ENCODE measurements around the gene OBP2B.
A peak's percentile ranks its signal among the peaks of the same experiment; 100 is the strongest.

The OBP2B gene

DNA sequence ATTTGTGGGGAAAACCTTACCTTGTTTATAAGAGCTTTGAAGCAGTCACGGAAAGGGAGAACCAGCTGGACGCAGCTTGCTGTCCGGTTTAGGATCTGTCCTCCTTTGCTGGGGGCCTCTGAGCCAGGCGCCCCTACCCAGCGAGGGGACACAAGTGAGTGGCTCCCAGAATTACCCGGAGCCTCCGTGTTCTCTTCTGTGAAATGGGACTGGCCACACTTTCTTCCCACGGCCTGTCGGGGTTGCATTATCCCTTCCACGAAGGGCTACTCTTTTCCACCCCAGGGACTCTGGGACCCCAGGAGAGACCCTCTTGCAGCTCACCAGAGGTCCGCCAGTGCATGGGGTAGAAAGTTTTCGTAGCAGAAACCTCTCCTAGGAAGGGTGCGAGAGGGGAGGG is 44.9 kb downstream of the OBP2B start:
- DNase-seq = no peak

DNA sequence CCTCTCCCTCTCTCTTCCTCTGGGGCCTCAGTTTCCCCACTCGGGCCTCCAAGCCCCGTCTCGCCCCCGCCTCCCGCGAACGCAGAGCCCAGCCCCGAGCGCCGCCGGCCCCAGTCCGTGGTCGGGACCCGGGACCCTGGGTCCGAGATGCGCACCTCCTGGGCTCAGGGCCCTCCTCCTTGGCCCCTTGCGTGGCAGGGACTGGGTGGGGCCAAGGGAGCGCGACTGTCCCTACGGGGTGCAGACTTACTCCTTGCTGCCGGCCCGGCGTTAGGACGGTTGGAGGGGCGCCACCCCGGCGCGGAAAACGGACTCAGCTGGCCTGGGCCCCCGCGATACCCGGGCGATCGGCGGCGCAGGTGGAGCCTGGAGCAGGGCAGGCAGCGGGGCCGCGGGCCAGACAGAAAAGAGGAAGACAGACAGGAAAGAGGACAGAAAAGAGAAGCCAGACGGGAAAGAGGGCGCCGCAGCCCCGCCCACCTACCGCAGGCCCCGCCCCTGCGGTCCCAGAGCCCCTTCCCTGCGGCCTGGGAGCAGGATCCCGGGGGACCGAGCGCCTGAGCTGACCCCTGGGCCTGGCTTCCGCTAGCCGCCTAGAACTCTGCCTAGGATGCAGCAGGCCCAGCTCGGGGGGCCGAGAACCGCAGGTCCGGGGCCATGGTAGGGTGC is 45.4 kb downstream of the OBP2B start, which contains the start of gene GBGT1:
Gene GBGT1 (minus strand): TSS at position 411 of the 669 bp plus-strand sequence. CDS start 1,502 bp downstream, outside the sequence.
- peak; percentile 37 to 57 for DNase-seq

DNA sequence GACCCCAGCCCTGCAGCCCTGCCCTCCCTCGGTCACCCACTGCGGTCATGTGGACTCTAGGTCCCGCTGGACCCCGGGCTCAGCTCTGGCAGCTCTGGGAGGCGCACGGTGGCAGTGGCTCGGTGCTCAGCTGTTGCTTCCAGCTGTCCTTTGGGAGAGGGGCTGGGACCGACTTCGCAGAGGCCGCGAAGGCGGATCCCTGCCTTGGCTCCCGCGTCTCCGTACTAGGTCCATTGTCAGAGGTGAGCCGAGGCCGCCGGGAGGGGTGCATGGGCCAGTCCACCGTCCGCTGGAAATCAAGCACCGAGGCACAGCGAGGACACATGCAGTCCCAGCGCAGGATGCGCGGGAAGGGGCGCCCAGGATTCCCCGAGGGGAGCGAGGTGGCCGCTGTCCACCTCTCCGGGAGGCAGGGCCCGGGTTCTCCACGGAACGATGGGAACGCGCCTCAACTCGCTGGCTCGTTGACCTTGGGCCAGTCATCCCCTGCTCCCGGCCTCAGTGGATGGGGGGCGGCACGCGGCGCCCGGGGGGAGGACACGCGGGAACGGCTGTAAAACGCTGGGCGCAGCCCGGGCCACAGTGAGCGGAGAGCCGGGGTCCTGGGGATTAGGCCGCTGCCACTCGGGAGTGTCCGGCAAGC is 46.1 kb downstream of the OBP2B start:
- DNase-seq = no peak

DNA sequence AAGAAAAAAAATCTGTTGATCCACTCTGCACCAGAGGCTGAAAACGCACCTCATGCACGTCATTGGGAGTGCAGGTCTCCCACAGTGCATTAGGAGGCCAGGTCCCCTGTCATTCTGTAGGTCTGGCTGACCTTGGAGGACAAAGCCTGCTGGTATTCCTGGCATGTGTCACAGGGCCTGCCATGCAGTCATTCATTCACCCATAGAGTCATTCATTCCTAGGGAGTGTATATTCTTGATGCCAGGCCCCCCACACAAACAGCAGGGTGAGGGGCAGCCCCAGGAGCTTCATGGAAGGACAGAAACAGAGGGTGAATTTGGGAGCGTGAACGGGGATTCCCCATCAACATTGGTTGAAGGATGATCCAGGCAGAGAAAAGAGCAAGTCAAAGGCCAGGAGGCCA is 47.5 kb downstream of the OBP2B start:
- no peak for DNase-seq

DNA sequence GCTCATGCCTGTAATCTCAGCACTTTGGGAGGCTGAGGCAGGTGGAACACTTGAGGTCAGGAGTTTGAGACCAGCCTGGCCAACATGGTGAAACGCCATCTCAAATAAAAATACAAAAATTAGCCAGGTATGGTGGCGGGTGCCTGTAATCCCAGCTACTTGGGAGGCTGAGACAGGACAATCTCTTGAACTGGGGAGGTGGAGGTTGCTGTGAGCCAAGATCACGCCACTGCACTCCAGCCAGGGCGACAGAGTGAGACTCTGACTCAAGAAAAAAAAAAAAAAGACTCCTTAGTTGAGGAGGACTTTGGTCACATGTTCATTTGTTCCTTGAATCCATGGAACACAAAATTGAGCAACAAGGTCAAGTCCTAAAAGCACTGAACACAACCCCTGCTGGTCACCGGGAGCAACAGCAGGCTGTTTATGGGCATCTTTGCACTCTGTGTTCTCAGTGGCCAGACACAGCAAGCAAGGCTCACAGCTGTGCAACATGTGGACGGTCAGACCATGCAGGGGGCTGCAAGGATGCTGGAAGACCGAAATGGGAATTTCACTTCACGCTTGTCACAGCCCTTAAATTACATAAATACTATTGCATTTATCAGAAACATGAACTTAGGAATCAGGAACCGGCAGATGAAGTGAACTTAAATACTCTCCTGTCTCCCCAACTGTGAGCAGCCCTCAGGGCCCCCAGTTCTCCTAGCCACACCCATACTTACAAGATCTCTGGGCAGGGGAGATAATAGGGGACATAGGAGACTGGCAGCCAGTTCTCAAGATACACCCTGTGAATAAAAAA is 48.1 kb downstream of the OBP2B start:
- DNase-seq = peak; percentile 87 to 90

DNA sequence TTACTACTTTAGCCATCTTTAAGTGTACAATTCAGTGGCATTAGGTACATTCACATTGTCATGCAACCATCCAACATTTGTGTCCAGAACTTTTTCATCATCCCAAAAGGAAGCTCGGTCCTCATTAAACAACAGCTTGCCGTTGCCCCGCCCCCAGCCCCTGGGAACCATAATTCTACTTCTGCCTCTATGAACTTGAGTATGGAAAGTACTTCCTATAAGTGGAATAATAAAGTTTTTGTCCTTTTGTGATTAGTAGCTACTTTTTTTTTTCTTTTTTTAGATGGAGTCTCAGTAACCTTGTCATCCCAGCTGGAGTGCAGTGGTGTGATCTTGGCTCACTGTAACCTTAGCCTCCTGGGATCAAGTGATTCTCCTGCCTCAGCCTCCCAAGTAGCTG is 50.4 kb downstream of the OBP2B start:
- DNase-seq = no peak

Data from inflammatory macrophage treated with lipopolysaccharide for 1 hour (primary cell).